Lung (tissue), 12 donors: Measurements from ENCODE around the gene HSPA1B. TPM values are rescaled to one million over a fixed set of nuclear protein-coding genes. Genes with fewer than 3 reads are reported as not detected.

Experiments
- ATAC-seq: fragments of 200-7000 bp; cut with Tn5 transposase; one replicate; pipeline ENCODE4 v1.9.1; 2020; ENCODE audit warnings: moderate number of reproducible peaks; ENCODE audit not compliant: insufficient read depth, low FRiP score
- DNase-seq, 3 donors: peaks; one replicate each; pipeline ENCODE4 v3.0.0-alpha.2; 2013 to 2017
- H3K27ac ChIP-seq, 2 donors: one replicate each; pipeline ENCODE4 v1.5.1; 2013; ENCODE audit warnings: mild to moderate bottlenecking in 2 of 2, moderate library complexity in 2 of 2, control low read depth in 1 of 2, inconsistent platforms in 1 of 2, low read depth in 1 of 2, low read length in 1 of 2
- H3K27me3 ChIP-seq, 3 donors: one replicate each; pipeline ENCODE4 v1.5.1; 2013; ENCODE audit warnings: low read length in 2 of 3; ENCODE audit not compliant: control insufficient read depth in 3 of 3, insufficient read depth in 3 of 3
- H3K36me3 ChIP-seq, 4 donors: one replicate each; pipeline ENCODE4 v1.5.1; 2013; ENCODE audit warnings: low read length in 4 of 4, mild to moderate bottlenecking in 1 of 4, moderate library complexity in 1 of 4; ENCODE audit not compliant: control insufficient read depth in 4 of 4, insufficient read depth in 4 of 4
- H3K4me1 ChIP-seq, 5 donors: one replicate each; pipeline ENCODE4 v1.5.1; 2013; ENCODE audit warnings: low read length in 5 of 5, mild to moderate bottlenecking in 2 of 5, moderate library complexity in 1 of 5; ENCODE audit not compliant: control insufficient read depth in 5 of 5, insufficient read depth in 5 of 5
- H3K4me3 ChIP-seq: one replicate; pipeline ENCODE4 v1.5.1; 2013; ENCODE audit warnings: mild to moderate bottlenecking, control low read depth, moderate library complexity
- H3K9ac ChIP-seq, 2 donors: one replicate each; pipeline ENCODE4 v1.5.1; 2013; ENCODE audit warnings: low read length in 2 of 2, control low read depth in 1 of 2; ENCODE audit not compliant: insufficient read depth in 1 of 2
- H3K9me3 ChIP-seq, 4 donors: one replicate each; pipeline ENCODE4 v1.5.1; 2013; ENCODE audit warnings: low read length in 3 of 4, mild to moderate bottlenecking in 1 of 4, moderate library complexity in 1 of 4; ENCODE audit not compliant: control insufficient read depth in 4 of 4, insufficient read depth in 3 of 4
- WGBS, 2 donors: extraction: QIAGEN DNeasy Blood & Tissue Kit; methylation state at CpG; one replicate each; pipeline ENCODE4 v1.1.7; 2013; 5-methylcytosine and 5-hydroxymethylcytosine counted together
- polyA plus RNA-seq, 2 donors: library from polyadenylated mRNA; stranded (reverse); fragments of 200-250 nt; gene quantifications; one replicate each; pipeline ENCODE4 v1.2.1, GENCODE V29; 2013
- total RNA-seq, 2 donors: library from RNA; depleted of rRNA in 1 of 2; stranded (reverse); fragments of >200 nt in 1 of 2; gene quantifications; one replicate each; pipeline ENCODE4 v1.2.1, GENCODE V29; 2014 to 2021
- TF ChIP-seq, protein P1 (sequence below): IDR thresholded peaks from 2 replicates; pipeline ENCODE4 v1.5.1; 2012; ENCODE audit warnings: mild to moderate bottlenecking; ENCODE audit errors: control extremely low read depth, extremely low read depth
- donor health status: control.
- donor health status: control.
- donor health status: Bipolar disorder and iron deficiency.
- donor health status: healthy.
- donor health status: DM: yes; HTN: yes; CAD: no.

The HSPA1B gene
- total and polyA plus RNA-seq, 4 donors: 33.2 to 1,377 (median 99.4) TPM

DNA sequence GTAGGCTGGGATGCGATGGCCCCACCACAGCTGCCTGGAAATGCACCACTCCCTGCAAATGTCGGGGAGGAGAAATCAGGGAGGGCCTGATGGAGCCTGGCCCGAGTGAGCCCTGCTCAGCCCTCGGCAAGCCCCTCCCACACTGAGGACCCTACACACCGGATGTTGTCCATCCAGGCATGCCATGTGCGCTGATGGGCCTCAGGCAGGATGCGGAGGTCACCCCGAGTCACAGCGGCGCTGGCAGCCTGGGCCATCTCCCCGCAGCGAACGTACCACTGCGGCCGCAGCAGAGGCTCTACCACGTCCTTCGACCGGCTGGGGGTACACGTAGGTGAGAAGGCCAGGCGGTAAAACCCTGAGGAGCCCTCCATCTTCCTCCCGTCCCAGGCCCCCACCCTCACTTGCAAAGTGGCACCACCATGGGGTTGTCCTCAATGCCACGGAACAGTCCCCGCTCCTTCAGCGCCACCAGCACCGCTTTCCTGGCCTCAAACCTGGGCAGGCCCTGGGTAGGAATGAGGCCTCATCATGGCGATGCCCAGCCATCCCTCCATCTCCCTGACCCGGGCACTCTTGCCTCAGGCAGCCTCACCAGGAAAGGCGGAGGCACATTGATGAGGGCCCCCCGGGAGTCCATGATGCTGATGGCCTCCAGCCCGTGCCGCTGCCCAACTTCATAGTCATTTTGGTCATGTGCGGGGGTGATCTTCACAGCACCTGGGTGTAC is 45.2 kb upstream of the HSPA1B start:
- H3K4me3 ChIP-seq: no peak overlapping the region
- no peaks in the 10 kb centered on the region for H3K27me3 ChIP-seq
- ATAC-seq (no peak), DNase-seq (no peak)
- peaks cover 0 to under 1% (median 0%) of the 10 kb centered on the region in 5 donors for H3K4me1 ChIP-seq
- no peak overlapping the region for H3K27ac ChIP-seq
- no peaks in the 10 kb centered on the region for H3K9me3 ChIP-seq
- WGBS, 2 donors: 92 to 94% methylated on average over 32 of the region's 32 CpGs
- TF ChIP-seq, protein P1, sequence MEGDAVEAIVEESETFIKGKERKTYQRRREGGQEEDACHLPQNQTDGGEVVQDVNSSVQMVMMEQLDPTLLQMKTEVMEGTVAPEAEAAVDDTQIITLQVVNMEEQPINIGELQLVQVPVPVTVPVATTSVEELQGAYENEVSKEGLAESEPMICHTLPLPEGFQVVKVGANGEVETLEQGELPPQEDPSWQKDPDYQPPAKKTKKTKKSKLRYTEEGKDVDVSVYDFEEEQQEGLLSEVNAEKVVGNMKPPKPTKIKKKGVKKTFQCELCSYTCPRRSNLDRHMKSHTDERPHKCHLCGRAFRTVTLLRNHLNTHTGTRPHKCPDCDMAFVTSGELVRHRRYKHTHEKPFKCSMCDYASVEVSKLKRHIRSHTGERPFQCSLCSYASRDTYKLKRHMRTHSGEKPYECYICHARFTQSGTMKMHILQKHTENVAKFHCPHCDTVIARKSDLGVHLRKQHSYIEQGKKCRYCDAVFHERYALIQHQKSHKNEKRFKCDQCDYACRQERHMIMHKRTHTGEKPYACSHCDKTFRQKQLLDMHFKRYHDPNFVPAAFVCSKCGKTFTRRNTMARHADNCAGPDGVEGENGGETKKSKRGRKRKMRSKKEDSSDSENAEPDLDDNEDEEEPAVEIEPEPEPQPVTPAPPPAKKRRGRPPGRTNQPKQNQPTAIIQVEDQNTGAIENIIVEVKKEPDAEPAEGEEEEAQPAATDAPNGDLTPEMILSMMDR: no peak
- no peak overlapping the region for H3K9ac ChIP-seq
- H3K36me3 ChIP-seq: peaks cover 6 to 61% (median 22%) of the 10 kb centered on the region in 4 donors

DNA sequence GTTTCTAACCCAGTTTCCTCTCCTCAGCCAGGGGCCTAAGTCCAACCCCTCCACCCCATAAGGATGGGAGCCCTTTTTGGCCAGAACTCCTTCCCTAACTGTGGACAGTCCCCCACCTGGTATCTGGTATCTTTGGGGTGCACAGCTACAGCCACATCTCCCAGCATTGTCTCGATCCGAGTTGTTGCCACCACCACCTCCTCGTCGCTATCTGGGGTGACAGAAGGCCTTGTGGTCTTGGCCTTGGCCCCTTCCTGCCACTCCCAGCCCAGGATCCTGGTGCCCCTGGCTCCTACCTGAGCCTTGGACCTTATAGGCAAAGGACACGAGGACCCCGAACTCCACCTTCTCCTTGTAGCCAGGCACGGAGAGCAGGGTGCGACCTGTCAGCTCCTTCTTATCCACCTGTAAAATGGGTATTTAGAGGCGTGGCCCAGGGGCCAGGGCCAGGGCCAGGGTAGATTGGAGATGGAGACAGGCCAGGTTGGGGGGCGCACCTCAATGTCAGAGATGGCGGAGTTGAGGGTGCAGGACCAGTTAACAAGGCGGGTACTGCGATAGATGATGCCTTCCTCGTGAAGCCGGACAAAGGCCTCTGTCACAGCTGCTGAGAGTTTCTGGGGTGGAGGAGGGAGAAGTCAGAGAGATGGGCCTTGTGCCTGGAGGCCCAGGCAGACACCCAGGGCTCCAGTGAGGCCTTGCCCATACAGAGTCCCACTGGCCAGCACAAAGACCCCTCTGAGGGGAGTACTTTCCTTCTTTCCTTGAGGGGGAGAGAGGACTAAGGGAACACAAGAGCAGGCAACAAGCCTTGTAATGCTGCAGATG is 43.2 kb upstream of the HSPA1B start:
- DNase-seq (no peak), ATAC-seq (no peak)
- 97% methylated on average over 15 of the region's 15 CpGs for WGBS, 2 donors
- Histone ChIP-seq H3K4me3 (no peak overlapping the region), H3K36me3 (peaks cover 8 to 55% (median 20%) of the 10 kb centered on the region in 4 donors), H3K27me3 (no peaks in the 10 kb centered on the region), H3K9me3 (no peaks in the 10 kb centered on the region), H3K4me1 (no peaks in the 10 kb centered on the region), H3K27ac (no peak overlapping the region), H3K9ac (no peak overlapping the region)
- TF ChIP-seq, protein P1: no peak

DNA sequence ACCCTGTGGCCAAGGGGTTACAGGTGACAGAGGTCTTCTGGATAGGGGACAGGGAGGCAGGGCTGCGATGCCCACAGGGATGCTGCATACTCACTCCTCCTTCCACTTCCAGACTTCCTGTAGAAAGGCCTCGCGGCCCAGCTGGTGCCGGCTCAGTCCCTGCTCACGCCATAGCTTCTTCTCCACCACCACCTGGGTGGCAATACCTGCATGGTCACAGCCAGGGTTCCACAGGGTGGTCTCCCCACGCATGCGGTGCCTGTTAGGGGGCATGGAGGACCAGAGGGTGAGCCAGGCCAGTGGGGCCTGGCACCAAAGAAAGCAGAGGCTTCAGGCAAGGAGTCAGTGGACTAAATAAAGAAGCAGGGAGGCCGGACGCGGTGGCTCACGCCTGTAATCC is 42.1 kb upstream of the HSPA1B start:
- H3K27me3 ChIP-seq: no peaks in the 10 kb centered on the region
- no peak overlapping the region for H3K9ac ChIP-seq
- TF ChIP-seq, protein P1: no peak
- no peaks in the 10 kb centered on the region for H3K4me1 ChIP-seq
- no peaks in the 10 kb centered on the region for H3K9me3 ChIP-seq
- H3K27ac ChIP-seq: no peak overlapping the region
- H3K4me3 ChIP-seq: no peak overlapping the region
- H3K36me3 ChIP-seq: peaks cover 2 to 45% (median 20%) of the 10 kb centered on the region in 4 donors
- 96 to 100% methylated on average over 11 of the region's 11 CpGs for WGBS, 2 donors
- no peak for ATAC-seq
- DNase-seq: no peak
